Measurements from ENCODE around the gene RPS27A. TPM values are rescaled to one million over a fixed set of nuclear protein-coding genes. Genes with fewer than 3 reads are reported as not detected.

Gene RPS27A
- polyA plus RNA-seq, 1 donor from 2014 or later: 1,842 TPM

DNA sequence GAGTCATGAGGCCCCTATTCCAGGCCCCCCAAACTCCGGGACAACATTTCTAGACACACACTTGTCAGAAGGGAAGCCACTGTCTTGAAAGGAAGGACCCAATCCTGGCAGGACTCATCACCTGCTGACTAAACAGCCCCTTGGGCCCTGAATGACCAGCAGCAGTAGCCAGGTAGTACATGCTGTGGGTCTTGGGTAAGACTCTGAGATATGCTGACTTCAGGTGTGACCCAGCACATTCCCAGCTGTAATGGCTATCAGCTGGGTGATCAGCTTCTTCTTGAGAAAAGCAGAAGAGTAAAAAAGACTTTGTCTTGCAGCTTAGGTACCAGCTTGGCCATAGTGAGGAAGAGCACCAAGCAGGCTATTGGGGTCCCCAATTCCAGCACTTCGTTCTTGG lies 36.0 kb upstream of the RPS27A start:
- no peaks in the 10 kb centered on the region for H3K9me2 ChIP-seq (ENCODE audit: insufficient read depth, low read length)
- H3K27me3 ChIP-seq (ENCODE audit: insufficient read depth, low read depth, low read length): no peaks in the 10 kb centered on the region
- no peak overlapping the region for H3K27ac ChIP-seq (ENCODE audit: low read length)
- no peak overlapping the region for H2AFZ ChIP-seq (ENCODE audit: low read depth, low read length)
- no peaks in the 10 kb centered on the region for H4K20me1 ChIP-seq (ENCODE audit: insufficient read depth)
- H3K9me3 ChIP-seq (ENCODE audit: low read length): peaks cover 3% of the 10 kb centered on the region
- no peak overlapping the region for H3K4me2 ChIP-seq (ENCODE audit: low read length)
- no peak for TF ChIP-seq MXI1 (conservative IDR thresholded peaks at IDR 0.05; ENCODE audit: poor library complexity, severe bottlenecking)
- no peak for TF ChIP-seq EZH2 (IDR thresholded peaks at IDR 0.05; ENCODE audit: borderline replicate concordance, insufficient read depth, low read length, poor library complexity, severe bottlenecking)
- no peak for TF ChIP-seq RAD21 (conservative IDR thresholded peaks at IDR 0.05)
- TF ChIP-seq, protein P1, sequence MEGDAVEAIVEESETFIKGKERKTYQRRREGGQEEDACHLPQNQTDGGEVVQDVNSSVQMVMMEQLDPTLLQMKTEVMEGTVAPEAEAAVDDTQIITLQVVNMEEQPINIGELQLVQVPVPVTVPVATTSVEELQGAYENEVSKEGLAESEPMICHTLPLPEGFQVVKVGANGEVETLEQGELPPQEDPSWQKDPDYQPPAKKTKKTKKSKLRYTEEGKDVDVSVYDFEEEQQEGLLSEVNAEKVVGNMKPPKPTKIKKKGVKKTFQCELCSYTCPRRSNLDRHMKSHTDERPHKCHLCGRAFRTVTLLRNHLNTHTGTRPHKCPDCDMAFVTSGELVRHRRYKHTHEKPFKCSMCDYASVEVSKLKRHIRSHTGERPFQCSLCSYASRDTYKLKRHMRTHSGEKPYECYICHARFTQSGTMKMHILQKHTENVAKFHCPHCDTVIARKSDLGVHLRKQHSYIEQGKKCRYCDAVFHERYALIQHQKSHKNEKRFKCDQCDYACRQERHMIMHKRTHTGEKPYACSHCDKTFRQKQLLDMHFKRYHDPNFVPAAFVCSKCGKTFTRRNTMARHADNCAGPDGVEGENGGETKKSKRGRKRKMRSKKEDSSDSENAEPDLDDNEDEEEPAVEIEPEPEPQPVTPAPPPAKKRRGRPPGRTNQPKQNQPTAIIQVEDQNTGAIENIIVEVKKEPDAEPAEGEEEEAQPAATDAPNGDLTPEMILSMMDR (IDR thresholded peaks at IDR 0.05; ENCODE audit: poor library complexity, severe bottlenecking): no peak
- TF ChIP-seq POLR2AphosphoS5 (IDR thresholded peaks at IDR 0.05): no peak
- peaks cover 4% of the 10 kb centered on the region for H3K36me3 ChIP-seq (ENCODE audit: insufficient read depth, low read length)
- H3K9ac ChIP-seq (ENCODE audit: low read length): no peak overlapping the region
- H3F3A ChIP-seq (ENCODE audit: insufficient read depth, low read length, poor library complexity, severe bottlenecking): no peaks in the 10 kb centered on the region
- H3K79me2 ChIP-seq (replicated peaks; ENCODE audit: insufficient read depth, low read length): no peaks in the 10 kb centered on the region
- H3K4me3 ChIP-seq (ENCODE audit: low read length): no peak overlapping the region

DNA sequence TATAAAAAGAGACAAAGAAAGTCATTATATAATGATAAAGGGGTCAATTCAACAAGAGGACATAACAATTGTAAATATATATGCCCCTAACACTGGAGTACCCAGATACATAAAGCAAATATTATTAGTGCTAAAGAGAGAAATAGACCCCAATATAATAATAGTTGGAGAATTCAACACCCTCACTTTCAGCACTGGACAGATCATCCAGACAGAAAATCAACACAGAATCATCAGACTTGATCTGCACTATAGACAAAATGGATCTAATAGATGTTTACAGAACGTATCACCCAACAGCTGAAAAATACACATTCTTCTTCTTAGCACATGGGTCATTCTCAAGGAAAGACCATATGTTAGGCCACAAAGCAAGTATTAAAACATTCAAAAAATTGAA lies 32.1 kb upstream of the RPS27A start:
- H3F3A ChIP-seq (ENCODE audit: insufficient read depth, low read length, poor library complexity, severe bottlenecking): no peaks in the 10 kb centered on the region
- no peaks in the 10 kb centered on the region for H3K27me3 ChIP-seq (ENCODE audit: insufficient read depth, low read depth, low read length)
- H3K9me2 ChIP-seq (ENCODE audit: insufficient read depth, low read length): no peaks in the 10 kb centered on the region
- peaks cover 4% of the 10 kb centered on the region for H3K36me3 ChIP-seq (ENCODE audit: insufficient read depth, low read length)
- H3K9ac ChIP-seq (ENCODE audit: low read length): no peak overlapping the region
- H2AFZ ChIP-seq (ENCODE audit: low read depth, low read length): no peak overlapping the region
- no peak overlapping the region for H3K27ac ChIP-seq (ENCODE audit: low read length)
- no peak overlapping the region for H3K4me3 ChIP-seq (ENCODE audit: low read length)
- H4K20me1 ChIP-seq (ENCODE audit: insufficient read depth): no peaks in the 10 kb centered on the region
- H3K9me3 ChIP-seq (ENCODE audit: low read length): peaks cover 3% of the 10 kb centered on the region
- H3K79me2 ChIP-seq (replicated peaks; ENCODE audit: insufficient read depth, low read length): no peaks in the 10 kb centered on the region
- no peak overlapping the region for H3K4me2 ChIP-seq (ENCODE audit: low read length)
- TF ChIP-seq EP300 (conservative IDR thresholded peaks at IDR 0.05; ENCODE audit: poor library complexity, severe bottlenecking) (no peak), SMC3 (conservative IDR thresholded peaks at IDR 0.05; ENCODE audit: poor library complexity) (no peak), EZH2 (IDR thresholded peaks at IDR 0.05; ENCODE audit: borderline replicate concordance, insufficient read depth, low read length, poor library complexity, severe bottlenecking) (no peak), TAF1 (IDR thresholded peaks at IDR 0.05; ENCODE audit: low read depth) (no peak), POLR2AphosphoS5 (IDR thresholded peaks at IDR 0.05) (no peak), MXI1 (conservative IDR thresholded peaks at IDR 0.05; ENCODE audit: poor library complexity, severe bottlenecking) (no peak), RAD21 (conservative IDR thresholded peaks at IDR 0.05) (no peak)
- TF ChIP-seq, protein P1 (IDR thresholded peaks at IDR 0.05; ENCODE audit: poor library complexity, severe bottlenecking): no peak
- TF ChIP-seq, protein P2, sequence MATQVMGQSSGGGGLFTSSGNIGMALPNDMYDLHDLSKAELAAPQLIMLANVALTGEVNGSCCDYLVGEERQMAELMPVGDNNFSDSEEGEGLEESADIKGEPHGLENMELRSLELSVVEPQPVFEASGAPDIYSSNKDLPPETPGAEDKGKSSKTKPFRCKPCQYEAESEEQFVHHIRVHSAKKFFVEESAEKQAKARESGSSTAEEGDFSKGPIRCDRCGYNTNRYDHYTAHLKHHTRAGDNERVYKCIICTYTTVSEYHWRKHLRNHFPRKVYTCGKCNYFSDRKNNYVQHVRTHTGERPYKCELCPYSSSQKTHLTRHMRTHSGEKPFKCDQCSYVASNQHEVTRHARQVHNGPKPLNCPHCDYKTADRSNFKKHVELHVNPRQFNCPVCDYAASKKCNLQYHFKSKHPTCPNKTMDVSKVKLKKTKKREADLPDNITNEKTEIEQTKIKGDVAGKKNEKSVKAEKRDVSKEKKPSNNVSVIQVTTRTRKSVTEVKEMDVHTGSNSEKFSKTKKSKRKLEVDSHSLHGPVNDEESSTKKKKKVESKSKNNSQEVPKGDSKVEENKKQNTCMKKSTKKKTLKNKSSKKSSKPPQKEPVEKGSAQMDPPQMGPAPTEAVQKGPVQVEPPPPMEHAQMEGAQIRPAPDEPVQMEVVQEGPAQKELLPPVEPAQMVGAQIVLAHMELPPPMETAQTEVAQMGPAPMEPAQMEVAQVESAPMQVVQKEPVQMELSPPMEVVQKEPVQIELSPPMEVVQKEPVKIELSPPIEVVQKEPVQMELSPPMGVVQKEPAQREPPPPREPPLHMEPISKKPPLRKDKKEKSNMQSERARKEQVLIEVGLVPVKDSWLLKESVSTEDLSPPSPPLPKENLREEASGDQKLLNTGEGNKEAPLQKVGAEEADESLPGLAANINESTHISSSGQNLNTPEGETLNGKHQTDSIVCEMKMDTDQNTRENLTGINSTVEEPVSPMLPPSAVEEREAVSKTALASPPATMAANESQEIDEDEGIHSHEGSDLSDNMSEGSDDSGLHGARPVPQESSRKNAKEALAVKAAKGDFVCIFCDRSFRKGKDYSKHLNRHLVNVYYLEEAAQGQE (IDR thresholded peaks at IDR 0.05; ENCODE audit: borderline replicate concordance): no peak

Data from neural cell (in vitro differentiated cells).